GM13977 (cell line): ENCODE measurements around the gene ROR1.

Source experiments
- DNase-seq: peaks from one replicate; pipeline ENCODE4 v3.0.0; 2012; ENCODE audit warnings: low spot score
- in situ Hi-C: fragments of 300-500 bp; cut with MboI; formaldehyde crosslinking; loops from one replicate; pipeline ENCODE4 v1.12.0; 2022; ENCODE audit warnings: low sequenced_read_pairs, low pct_unique_long_range_greater_than_20kb, mixed read lengths, inconsistent platforms; ENCODE audit not compliant: unreplicated experiment
- TF ChIP-seq, protein P1 (sequence below): IDR thresholded peaks from 2 replicates; pipeline ENCODE4 v1.5.1; 2012; ENCODE audit warnings: mild to moderate bottlenecking, control low read depth; ENCODE audit not compliant: insufficient read depth; ENCODE audit errors: extremely low read depth, missing control alignments

ROR1 gene

DNA sequence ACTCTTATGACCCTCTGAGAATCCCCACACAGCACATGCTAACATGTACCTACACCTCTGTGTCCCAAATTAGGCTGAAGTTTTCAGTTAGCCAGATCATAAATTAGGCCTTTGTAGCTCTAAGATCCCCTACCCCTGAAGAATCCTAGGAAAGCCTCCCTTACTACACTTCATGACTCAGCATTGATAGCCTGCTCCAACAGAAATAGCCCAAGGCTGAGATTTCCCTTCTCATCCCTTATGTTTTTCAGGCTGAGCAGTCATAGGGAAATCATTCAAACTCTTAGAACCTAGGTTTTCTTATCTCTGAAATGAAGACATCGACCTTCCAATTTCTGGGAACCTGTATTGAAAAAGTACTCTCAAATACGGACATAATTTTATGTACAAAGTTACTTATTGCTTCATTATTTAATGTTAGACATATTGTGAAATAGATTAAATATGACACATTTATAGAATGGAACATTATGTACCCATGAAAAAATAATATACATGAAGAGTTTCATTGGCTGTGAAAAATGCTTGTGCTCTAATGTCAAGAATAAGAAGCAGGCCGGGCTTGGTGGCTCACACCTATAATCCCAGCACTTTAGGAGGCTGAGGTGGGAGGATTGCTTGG is 307.2 kb downstream of the ROR1 start:
- no peak for DNase-seq
- TF ChIP-seq, protein P1, sequence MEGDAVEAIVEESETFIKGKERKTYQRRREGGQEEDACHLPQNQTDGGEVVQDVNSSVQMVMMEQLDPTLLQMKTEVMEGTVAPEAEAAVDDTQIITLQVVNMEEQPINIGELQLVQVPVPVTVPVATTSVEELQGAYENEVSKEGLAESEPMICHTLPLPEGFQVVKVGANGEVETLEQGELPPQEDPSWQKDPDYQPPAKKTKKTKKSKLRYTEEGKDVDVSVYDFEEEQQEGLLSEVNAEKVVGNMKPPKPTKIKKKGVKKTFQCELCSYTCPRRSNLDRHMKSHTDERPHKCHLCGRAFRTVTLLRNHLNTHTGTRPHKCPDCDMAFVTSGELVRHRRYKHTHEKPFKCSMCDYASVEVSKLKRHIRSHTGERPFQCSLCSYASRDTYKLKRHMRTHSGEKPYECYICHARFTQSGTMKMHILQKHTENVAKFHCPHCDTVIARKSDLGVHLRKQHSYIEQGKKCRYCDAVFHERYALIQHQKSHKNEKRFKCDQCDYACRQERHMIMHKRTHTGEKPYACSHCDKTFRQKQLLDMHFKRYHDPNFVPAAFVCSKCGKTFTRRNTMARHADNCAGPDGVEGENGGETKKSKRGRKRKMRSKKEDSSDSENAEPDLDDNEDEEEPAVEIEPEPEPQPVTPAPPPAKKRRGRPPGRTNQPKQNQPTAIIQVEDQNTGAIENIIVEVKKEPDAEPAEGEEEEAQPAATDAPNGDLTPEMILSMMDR = no peak
- in situ Hi-C loops = no loop called here

DNA sequence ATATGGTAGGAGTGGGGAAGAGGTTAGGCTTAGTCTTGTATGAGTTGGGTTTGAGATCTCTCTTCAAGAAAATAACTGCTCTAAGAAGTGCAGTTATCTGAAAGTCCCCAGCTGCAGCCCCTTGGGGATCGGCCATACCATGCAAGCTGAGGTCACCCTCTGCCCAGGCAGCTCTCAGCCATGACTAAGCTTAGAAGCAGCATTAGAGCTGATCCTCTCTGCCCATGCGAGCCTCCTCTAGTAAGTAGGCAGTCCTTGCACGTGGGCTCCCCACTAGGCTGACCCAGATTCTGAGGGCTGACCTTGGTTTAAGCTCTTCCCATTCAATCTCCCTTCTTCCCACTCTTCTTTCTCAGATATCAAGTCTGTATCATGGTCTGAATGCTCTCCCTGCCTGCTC is 308.6 kb downstream of the ROR1 start:
- no peak for DNase-seq
- in situ Hi-C loops = no loop called here
- TF ChIP-seq, protein P1 = no peak

DNA sequence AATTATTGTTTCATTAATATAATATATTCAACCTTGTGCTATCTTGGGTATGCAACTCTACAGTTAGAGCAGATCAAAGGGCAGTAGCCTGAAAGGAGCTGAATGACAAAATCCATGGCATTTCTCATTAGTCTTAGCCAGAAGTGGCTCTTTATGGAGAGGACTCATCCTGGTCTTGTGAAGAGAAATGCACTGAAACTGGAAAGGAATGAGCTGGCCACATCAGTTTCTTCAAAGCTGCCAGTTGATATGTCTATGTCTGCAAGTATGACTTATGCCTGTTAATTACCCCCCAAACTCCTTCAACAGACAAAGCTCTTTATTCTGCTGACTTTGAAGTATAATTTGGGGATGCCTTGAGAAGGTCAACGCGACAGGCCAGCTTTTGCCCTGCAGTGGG is 310.6 kb downstream of the ROR1 start:
- in situ Hi-C loops = no loop called here
- TF ChIP-seq, protein P1 = no peak
- DNase-seq = no peak

DNA sequence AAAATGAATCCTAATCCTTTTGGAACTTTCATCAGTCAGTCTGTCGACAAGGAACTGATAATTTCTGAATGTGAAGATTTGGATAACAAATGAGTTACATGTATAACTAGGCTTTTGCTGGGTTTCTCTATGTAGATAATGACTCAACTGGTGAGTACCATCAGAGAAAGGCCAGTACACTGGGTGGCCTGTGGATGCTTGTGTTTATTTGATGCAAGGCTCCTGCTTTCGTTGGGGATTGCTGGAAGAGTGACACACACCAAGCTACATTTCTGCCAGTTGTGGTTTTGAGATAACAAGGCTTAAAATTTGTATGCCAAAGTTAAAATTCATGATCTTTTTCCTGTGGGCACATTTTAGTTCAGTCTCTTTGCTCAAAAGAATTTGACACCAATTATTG is 314.0 kb downstream of the ROR1 start:
- TF ChIP-seq, protein P1 = no peak
- DNase-seq = no peak
- in situ Hi-C loops = no loop called here

DNA sequence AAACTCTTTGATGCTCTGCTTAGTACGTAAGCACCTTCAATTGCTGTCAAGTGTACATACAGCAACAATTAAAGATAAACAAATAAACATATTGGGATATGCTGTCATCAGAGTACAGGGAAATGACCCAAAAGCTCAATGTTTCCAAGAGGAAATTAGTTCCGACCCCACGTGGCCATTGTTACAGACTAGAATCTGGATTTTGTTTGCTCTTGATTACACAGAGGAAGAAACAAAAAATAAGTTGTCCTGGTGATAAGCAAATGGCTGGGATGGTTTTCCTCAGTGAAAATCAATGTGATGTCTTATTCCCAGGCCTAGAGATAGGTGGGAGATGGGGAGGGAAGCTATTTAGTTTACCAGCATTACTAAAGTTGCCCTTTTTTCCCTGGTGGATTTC is 316.6 kb downstream of the ROR1 start:
- DNase-seq = no peak
- TF ChIP-seq, protein P1 = no peak
- in situ Hi-C loops = no loop called here

DNA sequence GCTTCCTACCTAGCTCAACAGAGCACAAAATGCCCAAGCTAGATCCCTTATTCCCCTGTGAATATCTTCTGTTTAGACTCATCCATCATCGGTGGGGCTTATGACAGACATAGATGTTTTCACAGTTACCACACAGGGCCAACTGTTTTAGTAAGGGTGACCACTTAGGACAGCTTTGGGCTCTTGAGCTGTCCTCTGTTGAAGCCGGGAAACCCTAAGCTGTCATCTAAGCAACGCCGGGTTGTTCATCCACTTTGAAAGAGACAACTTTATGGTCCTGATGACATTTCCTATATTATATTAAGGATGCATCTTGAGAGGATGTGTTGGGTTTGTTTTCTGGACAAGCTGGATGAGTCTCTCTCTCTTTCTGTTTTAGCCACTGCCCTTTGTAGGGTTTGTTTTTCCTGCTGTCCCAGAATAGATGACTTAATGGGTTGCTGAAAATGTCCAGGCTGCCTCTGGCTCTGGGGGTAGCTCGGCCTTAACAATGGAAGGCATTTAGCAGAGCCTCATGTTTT is 319.1 kb downstream of the ROR1 start:
- TF ChIP-seq, protein P1 = no peak
- DNase-seq = no peak
- in situ Hi-C loops = no loop called here
